HG02759 (cell line): ENCODE results near the gene OR8B3.

Experiments
- ATAC-seq: cut with Tn5 transposase; IDR thresholded peaks from one replicate; pipeline ENCODE4 v1.9.1; 2021; ENCODE audit warnings: mild to moderate bottlenecking, moderate library complexity; ENCODE audit not compliant: unreplicated experiment

OR8B3 gene

DNA sequence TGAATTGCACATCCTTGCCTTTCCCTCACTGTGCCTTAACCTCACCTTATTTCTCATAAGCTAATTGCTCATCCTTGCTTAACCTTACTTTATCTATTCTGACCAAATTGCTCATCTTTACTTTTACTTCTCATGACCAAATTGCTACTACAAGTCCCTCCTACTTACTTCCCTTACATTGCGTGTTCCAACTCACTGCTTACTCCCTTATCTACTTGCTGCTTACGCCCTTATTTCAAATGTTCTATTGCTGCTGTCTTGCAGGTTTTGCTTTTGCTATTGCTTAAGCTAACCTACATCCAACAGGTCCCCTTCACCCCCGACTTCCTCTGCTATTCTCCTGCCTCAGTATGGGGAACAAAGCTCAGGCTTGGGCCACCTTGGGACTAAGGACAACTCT lies 22.5 kb downstream of the OR8B3 start:
- ATAC-seq: no peak

DNA sequence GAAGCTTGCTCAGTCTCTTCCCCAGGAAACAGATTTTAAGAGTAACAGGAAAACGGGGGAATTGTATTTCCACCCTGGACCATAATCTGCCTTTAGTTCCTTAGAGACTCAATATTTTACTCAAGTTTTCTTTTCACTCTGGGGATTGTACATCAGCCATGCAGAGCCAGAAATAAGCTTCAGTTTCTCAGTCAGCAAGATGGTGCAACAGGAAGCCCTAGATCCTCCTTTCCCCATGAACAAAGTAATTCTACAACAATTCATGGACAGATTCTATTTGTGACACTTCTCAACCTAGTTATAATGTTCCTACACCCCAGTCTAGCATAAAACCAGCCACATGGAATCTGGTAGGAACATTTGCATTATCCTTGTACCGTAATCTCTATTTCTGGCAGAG lies 39.3 kb downstream of the OR8B3 start:
- no peak for ATAC-seq

DNA sequence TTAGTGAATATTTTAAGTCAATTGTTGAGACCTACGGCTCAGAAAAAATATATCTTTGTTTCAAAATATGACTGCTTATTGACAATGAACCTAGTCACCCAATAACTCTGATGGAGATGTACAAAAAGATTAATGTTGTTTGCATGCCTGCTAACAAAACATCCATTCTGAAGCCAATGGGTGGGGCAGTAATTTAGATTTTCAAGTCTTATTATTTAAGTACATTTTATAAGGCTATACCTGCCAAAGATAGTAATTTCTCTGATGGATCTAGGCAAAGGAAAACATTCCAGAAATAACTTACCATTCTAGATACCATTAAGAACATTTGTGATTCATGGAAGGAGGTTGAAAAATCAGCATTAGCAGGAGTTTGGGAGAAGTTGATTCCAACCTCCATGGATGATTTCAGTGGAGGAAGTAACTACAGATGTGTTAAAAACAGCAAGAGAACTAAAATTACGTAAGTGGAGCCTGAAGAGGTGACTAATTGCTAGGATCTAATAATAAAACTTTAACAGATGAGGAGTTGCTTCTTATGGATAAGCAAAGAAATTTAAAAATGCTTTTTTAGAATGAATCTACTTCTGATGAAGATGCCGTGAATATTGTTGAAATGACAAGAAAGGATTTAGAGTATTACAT lies 52.4 kb downstream of the OR8B3 start:
- ATAC-seq: no peak
